Osteocyte (in vitro differentiated cells): ENCODE data around the gene C1QTNF8. TPM values are rescaled to one million over a fixed set of nuclear protein-coding genes. Genes with fewer than 3 reads are reported as not detected.

Experiments
- DNase-seq: peaks from one replicate; pipeline ENCODE4 v3.0.0; 2021; ENCODE audit warnings: mixed read lengths; ENCODE audit not compliant: unreplicated experiment; ENCODE audit errors: extremely low spot score
- H3K27ac Mint-ChIP-seq: one replicate; pipeline ENCODE4 v1.8.0; 2021; ENCODE audit warnings: mild to moderate bottlenecking, mixed read lengths; ENCODE audit not compliant: unreplicated experiment
- H3K27me3 Mint-ChIP-seq: one replicate; pipeline ENCODE4 v1.8.0; 2021; ENCODE audit warnings: mixed read lengths; ENCODE audit not compliant: unreplicated experiment
- H3K36me3 Mint-ChIP-seq: one replicate; pipeline ENCODE4 v1.8.0; 2021; ENCODE audit warnings: mixed read lengths; ENCODE audit not compliant: unreplicated experiment
- H3K4me1 Mint-ChIP-seq: one replicate; pipeline ENCODE4 v1.8.0; 2021; ENCODE audit warnings: mixed read lengths; ENCODE audit not compliant: unreplicated experiment
- H3K4me3 Mint-ChIP-seq: one replicate; pipeline ENCODE4 v1.8.0; 2021; ENCODE audit warnings: mild to moderate bottlenecking, moderate library complexity, mixed read lengths; ENCODE audit not compliant: unreplicated experiment
- H3K9me3 Mint-ChIP-seq: one replicate; pipeline ENCODE4 v1.8.0; 2021; ENCODE audit warnings: mixed read lengths; ENCODE audit not compliant: unreplicated experiment
- CTCF ChIP-seq: fragments of 200-600 bp; sonication (generic); IDR thresholded peaks from 2 replicates; pipeline ENCODE4 v1.5.0; 2021; ENCODE audit warnings: antibody characterized with exemption, mild to moderate bottlenecking, moderate library complexity
- total RNA-seq: library from RNA; stranded (reverse); gene quantifications from 2 replicates; pipeline ENCODE4 v1.2.1, GENCODE V29; 2021

C1QTNF8 gene
- total RNA-seq, 1 donor from 2014 or later: not detected

GRCh38 chr16:1048442-1049112 is 47.5 kb downstream of the C1QTNF8 start:
- Mint-ChIP-seq H3K4me1 (no peaks in the 10 kb centered on the region), H3K27ac (no peak overlapping the region), H3K36me3 (no peaks in the 10 kb centered on the region), H3K9me3 (no peaks in the 10 kb centered on the region), H3K4me3 (no peak overlapping the region), H3K27me3 (no peaks in the 10 kb centered on the region)
- no peak for TF ChIP-seq CTCF
- no peak for DNase-seq

GRCh38 chr16:1047801-1048200 is 48.2 kb downstream of the C1QTNF8 start:
- DNase-seq: no peak
- Mint-ChIP-seq H3K27me3 (no peaks in the 10 kb centered on the region), H3K27ac (no peak overlapping the region), H3K4me1 (no peaks in the 10 kb centered on the region), H3K4me3 (no peak overlapping the region), H3K36me3 (no peaks in the 10 kb centered on the region), H3K9me3 (no peaks in the 10 kb centered on the region)
- TF ChIP-seq CTCF: no peak

GRCh38 chr16:1047123-1047522 is 48.9 kb downstream of the C1QTNF8 start:
- DNase-seq: no peak
- H3K4me1 Mint-ChIP-seq: no peaks in the 10 kb centered on the region
- no peaks in the 10 kb centered on the region for H3K36me3 Mint-ChIP-seq
- H3K9me3 Mint-ChIP-seq: peaks cover 3% of the 10 kb centered on the region
- no peak overlapping the region for H3K4me3 Mint-ChIP-seq
- no peak overlapping the region for H3K27ac Mint-ChIP-seq
- no peaks in the 10 kb centered on the region for H3K27me3 Mint-ChIP-seq
- TF ChIP-seq CTCF: no peak

GRCh38 chr16:1045993-1046911 is 49.8 kb downstream of the C1QTNF8 start:
- Mint-ChIP-seq H3K36me3 (no peaks in the 10 kb centered on the region), H3K4me1 (no peaks in the 10 kb centered on the region), H3K4me3 (no peak overlapping the region), H3K9me3 (peaks cover 8% of the 10 kb centered on the region), H3K27ac (no peak overlapping the region), H3K27me3 (no peaks in the 10 kb centered on the region)
- TF ChIP-seq CTCF: no peak
- no peak for DNase-seq
